ENCODE data around the gene CXXC5. TPM values are rescaled to one million over a fixed set of nuclear protein-coding genes. Genes with fewer than 3 reads are reported as not detected.

The CXXC5 gene
- total RNA-seq, 1 experiment from 2014 or later = 85.0 TPM

GRCh38 chr5:139692148-139692547, 44.0 kb downstream of the CXXC5 start:
- Histone ChIP-seq H3K4me1 (ENCODE audit: control insufficient read depth, insufficient read depth, low read length) (peaks cover 44% of the 10 kb centered on the region), H3K4me3 (ENCODE audit: low read depth in 2 of 2, low read length in 2 of 2) (no peak overlapping the region), H3K9me3 (ENCODE audit: control insufficient read depth, insufficient read depth, low read depth, low read length) (no peaks in the 10 kb centered on the region), H3K27me3 (ENCODE audit: control insufficient read depth, insufficient read depth, low read length) (no peaks in the 10 kb centered on the region), H3K27ac (ENCODE audit: low read length) (no peak overlapping the region), H3K36me3 (ENCODE audit: control insufficient read depth, insufficient read depth, low read length) (no peaks in the 10 kb centered on the region)
- in situ Hi-C loops (cut with HindIII; ENCODE audit: low pct_unique_long_range_greater_than_20kb, low sequenced_read_pairs) = no loop called here
- intact Hi-C loops (cut with micrococcal nuclease; ENCODE audit: unreplicated experiment) = loop anchor here (5.0 kb wide), 2 partner anchors 40 to 65 kb away; no protein-coding TSS in a partner anchor
- CTCF ChIA-PET = interaction anchor here (4.4 kb wide), 1 partner anchor 58 kb away, joined by 47 read pairs; no protein-coding TSS in a partner anchor
- BruUV-seq (replicated peaks) = no TSS peak
- no peak for TF ChIP-seq POLR2AphosphoS5 (IDR thresholded peaks at IDR 0.05; ENCODE audit: low read depth, low read length)
- TF ChIP-seq TCF7L2 (IDR thresholded peaks at IDR 0.05; ENCODE audit: low read depth, low read length) = no peak
- no peak for TF ChIP-seq SIN3A (IDR thresholded peaks at IDR 0.05; ENCODE audit: borderline replicate concordance, insufficient read depth, low read depth, low read length)
- no peak for TF ChIP-seq REST (IDR thresholded peaks at IDR 0.05; ENCODE audit: insufficient read depth in 1 of 2, low read depth in 2 of 2, low read length in 1 of 2)
- TF ChIP-seq CTCF (IDR thresholded peaks at IDR 0.05) = no peak
- ATAC-seq (no peak), DNase-seq (ENCODE audit: low read depth, low spot score) (no peak)
- POLR2A ChIA-PET = no interaction called here

DNA sequence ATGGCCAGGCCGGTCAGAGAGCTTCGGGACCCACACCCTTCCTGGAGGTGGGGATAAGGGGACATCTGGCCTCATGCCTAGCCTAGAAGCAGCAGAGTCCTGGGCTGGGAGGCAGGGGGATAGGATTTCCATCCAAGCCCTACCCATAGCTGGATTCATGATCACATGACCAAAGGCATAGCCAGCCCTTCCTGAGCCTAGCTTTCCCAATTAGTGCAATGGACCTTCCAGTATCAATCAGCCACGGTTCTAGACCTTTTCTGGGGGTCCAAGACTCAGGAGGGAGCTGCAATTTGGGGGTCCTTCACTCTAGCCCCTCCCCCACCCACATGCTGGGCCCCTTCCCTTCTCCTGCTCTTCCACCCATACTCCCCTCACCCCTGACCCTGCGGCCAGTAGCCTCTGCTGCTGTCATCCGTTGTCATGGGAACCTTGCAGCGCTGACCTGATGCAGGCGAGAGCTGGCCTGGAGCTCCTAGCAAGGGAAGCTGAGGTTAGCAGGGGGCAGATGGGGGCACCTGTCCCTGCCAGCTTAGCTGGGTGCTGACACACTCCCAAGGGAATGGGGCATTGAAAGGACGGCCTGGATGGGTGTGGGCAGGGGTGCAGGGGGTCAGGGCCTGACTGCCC, 44.6 kb downstream of the CXXC5 start:
- Histone ChIP-seq H3K27me3 (ENCODE audit: control insufficient read depth, insufficient read depth, low read length) (no peaks in the 10 kb centered on the region), H3K27ac (ENCODE audit: low read length) (no peak overlapping the region), H3K9me3 (ENCODE audit: control insufficient read depth, insufficient read depth, low read depth, low read length) (no peaks in the 10 kb centered on the region), H3K36me3 (ENCODE audit: control insufficient read depth, insufficient read depth, low read length) (no peaks in the 10 kb centered on the region), H3K4me3 (ENCODE audit: low read depth in 2 of 2, low read length in 2 of 2) (no peak overlapping the region), H3K4me1 (ENCODE audit: control insufficient read depth, insufficient read depth, low read length) (peaks cover 41% of the 10 kb centered on the region)
- in situ Hi-C loops (cut with HindIII; ENCODE audit: low pct_unique_long_range_greater_than_20kb, low sequenced_read_pairs) (no loop called here), intact Hi-C loops (cut with micrococcal nuclease; ENCODE audit: unreplicated experiment) (loop anchor here (5.0 kb wide), 2 partner anchors 40 to 65 kb away; no protein-coding TSS in a partner anchor)
- TF ChIP-seq CTCF (IDR thresholded peaks at IDR 0.05) = no peak
- TF ChIP-seq POLR2AphosphoS5 (IDR thresholded peaks at IDR 0.05; ENCODE audit: low read depth, low read length) = no peak
- TF ChIP-seq TCF7L2 (IDR thresholded peaks at IDR 0.05; ENCODE audit: low read depth, low read length) = no peak
- no peak for TF ChIP-seq REST (IDR thresholded peaks at IDR 0.05; ENCODE audit: insufficient read depth in 1 of 2, low read depth in 2 of 2, low read length in 1 of 2)
- no peak for TF ChIP-seq SIN3A (IDR thresholded peaks at IDR 0.05; ENCODE audit: borderline replicate concordance, insufficient read depth, low read depth, low read length)
- CTCF ChIA-PET = interaction anchor here (1.6 kb wide), 1 partner anchor 59 kb away, joined by 5 read pairs; no protein-coding TSS in a partner anchor
- no peak for ATAC-seq
- POLR2A ChIA-PET = no interaction called here
- BruUV-seq (replicated peaks) = no TSS peak
- DNase-seq (ENCODE audit: low read depth, low spot score) = no peak

All from Panc1 (cell line).